Neural crest cell (in vitro differentiated cells): ENCODE data around the gene ZFP69. TPM values are rescaled to one million over a fixed set of nuclear protein-coding genes. Genes with fewer than 3 reads are reported as not detected.
A peak's percentile ranks its signal among the peaks of the same experiment; 100 is the strongest.

ENCODE experiments used
- DNase-seq: peaks from one replicate; pipeline ENCODE4 v3.0.0; 2021; ENCODE audit warnings: low read depth, mixed read lengths, low spot score
- H3K27ac Mint-ChIP-seq: one replicate; pipeline ENCODE4 v1.8.0; 2021; ENCODE audit warnings: mild to moderate bottlenecking, mixed read lengths; ENCODE audit not compliant: unreplicated experiment
- H3K27me3 Mint-ChIP-seq: 2 replicates; pipeline ENCODE4 v1.8.0; 2021; ENCODE audit warnings: low read depth, mild to moderate bottlenecking, mixed read lengths
- H3K36me3 Mint-ChIP-seq: 2 replicates; pipeline ENCODE4 v1.8.0; 2021; ENCODE audit warnings: low read depth, mild to moderate bottlenecking, mixed read lengths
- H3K4me1 Mint-ChIP-seq: 2 replicates; pipeline ENCODE4 v1.8.0; 2021; ENCODE audit warnings: mixed read lengths
- H3K4me3 Mint-ChIP-seq: one replicate; pipeline ENCODE4 v1.8.0; 2021; ENCODE audit warnings: mild to moderate bottlenecking, mixed read lengths
- H3K9me3 Mint-ChIP-seq: 2 replicates; pipeline ENCODE4 v1.8.0; 2021; ENCODE audit warnings: mixed read lengths
- CTCF ChIP-seq: fragments of 200-600 bp; sonication (generic); conservative IDR thresholded peaks from 2 replicates; pipeline ENCODE4 v1.5.0; 2021; ENCODE audit warnings: antibody characterized with exemption, mild to moderate bottlenecking
- long read RNA-seq: library from polyadenylated mRNA; unstranded; transcript quantifications from one replicate; pipeline ENCODE4 v2.0.0, GENCODE V29; 2020
- total RNA-seq: library from RNA; stranded (reverse); gene quantifications from 2 replicates; pipeline ENCODE4 v1.2.1, GENCODE V29; 2021

Gene ZFP69
- 6.9 and 8.0 TPM in 2 replicates for total RNA-seq
- long read RNA-seq, partial matches to known transcripts = 1 of 2 reads
- long read RNA-seq, other reads (novel, unspliced or antisense) = 1 of 2 reads

- peaks cover 18% of the 10 kb centered on the region for H3K9me3 Mint-ChIP-seq
- H3K27ac Mint-ChIP-seq = peak within 1 kb of the TSS; percentile 47
- no peaks in the 10 kb centered on the region for H3K27me3 Mint-ChIP-seq
- TF ChIP-seq CTCF = no peak
- peaks cover 36% of the 10 kb centered on the region for H3K36me3 Mint-ChIP-seq
- peak within 1 kb of the TSS; percentile 92 for H3K4me3 Mint-ChIP-seq
- peaks cover 27% of the 10 kb centered on the region for H3K4me1 Mint-ChIP-seq
- DNase-seq = peak; percentile 68
Observed at GRCh38 chr1:40476924-40477677, at the start of gene ZFP69. TSS of gene ZFP69 (plus strand) at chr1:40477290. CDS start at chr1:40479362, 2,072 bp downstream.

GRCh38 chr1:40431385-40431784 is 45.7 kb upstream of the ZFP69 start:
- Mint-ChIP-seq H3K4me3 (no peak overlapping the region), H3K4me1 (no peaks in the 10 kb centered on the region), H3K9me3 (no peaks in the 10 kb centered on the region), H3K27me3 (no peaks in the 10 kb centered on the region), H3K36me3 (peaks cover 4% of the 10 kb centered on the region), H3K27ac (no peak overlapping the region)
- no peak for DNase-seq
- no peak for TF ChIP-seq CTCF

- Mint-ChIP-seq H3K4me1 (no peaks in the 10 kb centered on the region), H3K4me3 (no peak overlapping the region), H3K27ac (no peak overlapping the region), H3K36me3 (no peaks in the 10 kb centered on the region), H3K27me3 (no peaks in the 10 kb centered on the region), H3K9me3 (no peaks in the 10 kb centered on the region)
- no peak for TF ChIP-seq CTCF
- DNase-seq = no peak
Observed at GRCh38 chr1:40432644-40433390, 44.3 kb upstream of the ZFP69 start.

- no peaks in the 10 kb centered on the region for H3K36me3 Mint-ChIP-seq
Observed at GRCh38 chr1:40435471-40435870, 41.6 kb upstream of the ZFP69 start.

GRCh38 chr1:40435876-40436275 is 41.2 kb upstream of the ZFP69 start:
- no peak for DNase-seq
- Mint-ChIP-seq H3K4me3 (no peak overlapping the region), H3K36me3 (no peaks in the 10 kb centered on the region), H3K27me3 (no peaks in the 10 kb centered on the region), H3K9me3 (no peaks in the 10 kb centered on the region), H3K4me1 (no peaks in the 10 kb centered on the region), H3K27ac (no peak overlapping the region)
- TF ChIP-seq CTCF = no peak

More at GRCh38 chr1:40435471-40435870, 41.6 kb upstream of the ZFP69 start:
- TF ChIP-seq CTCF = no peak
- Mint-ChIP-seq H3K27ac (no peak overlapping the region), H3K4me3 (no peak overlapping the region), H3K9me3 (no peaks in the 10 kb centered on the region), H3K4me1 (no peaks in the 10 kb centered on the region), H3K27me3 (no peaks in the 10 kb centered on the region)
- no peak for DNase-seq
